HCT116 (cell line): ENCODE data around the gene SOX2. TPM values are rescaled to one million over a fixed set of nuclear protein-coding genes. Genes with fewer than 3 reads are reported as not detected.

Experiments used
- ATAC-seq: fragments of 200-7000 bp; cut with Tn5 transposase; 2 replicates; pipeline ENCODE4 v1.9.1; 2020; ENCODE audit warnings: mild to moderate bottlenecking, moderate library complexity
- BruUV-seq: library from RNA; stranded (reverse); fragments of 400-500 nt; replicated peaks from 2 replicates; lab custom pipeline; 2021; lab: Mats Ljungman, UMichigan
- CTCF ChIA-PET: fragments of 300-600 bp; sonication (Branson Sonifier 250); formaldehyde crosslinking; loops from one replicate; lab custom pipeline; 2021; ENCODE audit warnings: antibody characterized with exemption; lab: Charles Lee
- POLR2A ChIA-PET: fragments of 300-600, 350-600 bp; sonication (Branson Sonifier 250); formaldehyde crosslinking; loops from one replicate; lab custom pipeline; 2021; ENCODE audit warnings: antibody characterized with exemption; lab: Charles Lee
- RAD21 ChIA-PET, 2 experiments: fragments of 300-600 bp; sonication (Branson Sonifier 250); formaldehyde crosslinking; loops; one replicate each; lab custom pipeline; 2023; ENCODE audit warnings: low total read pairs in 2 of 2; ENCODE audit not compliant: uncharacterized antibody in 2 of 2, unreplicated experiment in 2 of 2, low non-redundant PET in 1 of 2; lab: Charles Lee
- DNase-seq: peaks from one replicate; pipeline ENCODE4 v3.0.0-alpha.2; 2010; ENCODE audit warnings: low read depth, low spot score
- H2AFZ ChIP-seq: fragments of 200-600 bp; shearing (Covaris generic), sonication (generic); 2 replicates; pipeline ENCODE4 v1.6.1; 2017; ENCODE audit warnings: low read depth, mixed run types, mixed read lengths, antibody characterized with exemption, low read length; ENCODE audit not compliant: poor library complexity, severe bottlenecking
- H3K27ac ChIP-seq: 2 replicates; pipeline ENCODE4 v1.5.1; 2012; ENCODE audit warnings: low read depth, low read length
- H3K27me3 ChIP-seq: fragments of 200-600 bp; sonication (generic); 2 replicates; pipeline ENCODE4 v1.6.1; 2016; ENCODE audit warnings: mixed run types, low read length, mixed read lengths; ENCODE audit not compliant: insufficient read depth
- H3K36me3 ChIP-seq, 2 experiments: fragments of 200-500 bp in 1 of 2; fragments of 200-600 bp in 1 of 2; sonication (Bioruptor generic) in 1 of 2; sonication (generic) in 1 of 2; 2 replicates each; pipeline versions ENCODE4 v1.5.1 to v1.6.1; 2014 to 2016; ENCODE audit warnings: low read length in 2 of 2, inconsistent platforms in 1 of 2, mixed read lengths in 1 of 2, mixed run types in 1 of 2; ENCODE audit not compliant: insufficient read depth in 2 of 2, control insufficient read depth in 1 of 2
- H3K4me1 ChIP-seq, 2 experiments: fragments of 200-600 bp in 1 of 2; sonication (generic) in 1 of 2; 2 replicates each; pipeline versions ENCODE4 v1.5.1 to v1.6.1; 2012 to 2017; ENCODE audit warnings: low read length in 2 of 2, inconsistent platforms in 1 of 2, mild to moderate bottlenecking in 1 of 2, mixed read lengths in 1 of 2, mixed run types in 1 of 2, moderate library complexity in 1 of 2; ENCODE audit not compliant: insufficient read depth in 2 of 2, control insufficient read depth in 1 of 2
- H3K4me2 ChIP-seq: fragments of 200-600 bp; sonication (generic); 2 replicates; pipeline ENCODE4 v1.6.1; 2017; ENCODE audit warnings: mixed run types, low read length, mixed read lengths
- H3K4me3 ChIP-seq, 2 experiments: fragments of 200-600 bp in 1 of 2; sonication (generic) in 1 of 2; replicated peaks in 1 of 2; 2 replicates each; pipeline ENCODE4 v1.5.1; 2011 to 2016; ENCODE audit warnings: low read length in 2 of 2, control low read depth in 1 of 2, low read depth in 1 of 2, mild to moderate bottlenecking in 1 of 2, mixed read lengths in 1 of 2, mixed run types in 1 of 2
- H3K79me2 ChIP-seq: fragments of 200-600 bp; sonication (generic); 2 replicates; pipeline ENCODE4 v1.6.1; 2017; ENCODE audit warnings: mild to moderate bottlenecking, mixed run types, low read length, moderate library complexity, mixed read lengths; ENCODE audit not compliant: insufficient read depth
- H3K9ac ChIP-seq: fragments of 200-600 bp; sonication (generic); 2 replicates; pipeline ENCODE4 v1.6.1; 2016; ENCODE audit warnings: low read length, mixed read lengths
- H3K9me2 ChIP-seq: fragments of 200-600 bp; sonication (generic), shearing (Covaris generic); 2 replicates; pipeline ENCODE4 v1.6.1; 2017; ENCODE audit warnings: mixed run types, mild to moderate bottlenecking, moderate library complexity; ENCODE audit not compliant: insufficient read depth
- H3K9me3 ChIP-seq, 2 experiments: fragments of 200-500 bp in 1 of 2; fragments of 200-600 bp in 1 of 2; sonication (Bioruptor generic) in 1 of 2; sonication (generic) in 1 of 2; 2 replicates each; pipeline ENCODE4 v1.6.1; 2014 to 2017; ENCODE audit warnings: low read length in 2 of 2, mixed read lengths in 2 of 2, inconsistent platforms in 1 of 2, low read depth in 1 of 2, mild to moderate bottlenecking in 1 of 2, mixed run types in 1 of 2, moderate library complexity in 1 of 2; ENCODE audit not compliant: control insufficient read depth in 1 of 2, insufficient read depth in 1 of 2
- H4K20me1 ChIP-seq: fragments of 200-600 bp; sonication (generic), shearing (Covaris generic); 2 replicates; pipeline ENCODE4 v1.6.1; 2017; ENCODE audit warnings: mixed run types, mild to moderate bottlenecking, moderate library complexity; ENCODE audit not compliant: insufficient read depth
- ATF3 ChIP-seq: IDR thresholded peaks from 2 replicates; pipeline ENCODE4 v1.6.1; 2012
- RAD21 ChIP-seq: IDR thresholded peaks from 2 replicates; pipeline ENCODE4 v1.6.1; 2012; ENCODE audit warnings: low read depth, mild to moderate bottlenecking
- REST ChIP-seq: IDR thresholded peaks from 2 replicates; pipeline ENCODE4 v1.6.1; 2012; ENCODE audit warnings: low read depth
- YY1 ChIP-seq: IDR thresholded peaks from 2 replicates; pipeline ENCODE4 v1.6.1; 2011; ENCODE audit warnings: low read length, low read depth, moderate library complexity, mild to moderate bottlenecking; ENCODE audit not compliant: insufficient replicate concordance; ENCODE audit errors: extremely low read depth
- ZBTB33 ChIP-seq: IDR thresholded peaks from 2 replicates; pipeline ENCODE4 v1.6.1; 2011; ENCODE audit warnings: mild to moderate bottlenecking, low read length, moderate library complexity; ENCODE audit not compliant: insufficient replicate concordance; ENCODE audit errors: extremely low read depth
- intact Hi-C: fragments of 100-400 bp; cut with micrococcal nuclease; formaldehyde crosslinking; loops from 2 replicates; pipeline ENCODE4 v1.10.0; 2022
- total RNA-seq: library from RNA; stranded (reverse); gene quantifications from one replicate; pipeline ENCODE4 v1.2.1, GENCODE V29; 2021; ENCODE audit not compliant: unreplicated experiment

The SOX2 gene
- total RNA-seq, 1 experiment from 2014 or later, result 0.15 TPM

GRCh38 chr3:181725131-181725731 is 13.5 kb downstream of the SOX2 start:
- no peaks in the 10 kb centered on the region for H3K9me3 ChIP-seq
- no peak overlapping the region for H3K9ac ChIP-seq
- no peaks in the 10 kb centered on the region for H3K79me2 ChIP-seq
- intact Hi-C loops, result no loop called here
- H3K36me3 ChIP-seq, result no peaks in the 10 kb centered on the region
- ChIA-PET POLR2A (no interaction called here), CTCF (no interaction called here), RAD21 (no interaction called here)
- H3K27me3 ChIP-seq, result peaks cover 16% of the 10 kb centered on the region
- no peak overlapping the region for H2AFZ ChIP-seq
- H3K4me1 ChIP-seq, result no peaks in the 10 kb centered on the region
- no TSS peak for BruUV-seq
- no peak overlapping the region for H3K4me3 ChIP-seq
- H4K20me1 ChIP-seq, result no peaks in the 10 kb centered on the region
- ATAC-seq (no peak), DNase-seq (no peak)
- H3K9me2 ChIP-seq, result no peaks in the 10 kb centered on the region
- no peak overlapping the region for H3K4me2 ChIP-seq
- no peak overlapping the region for H3K27ac ChIP-seq
- TF ChIP-seq ZBTB33, result no peak
- no peak for TF ChIP-seq YY1
- TF ChIP-seq REST, result no peak
- no peak for TF ChIP-seq RAD21
- TF ChIP-seq ATF3, result no peak
